GM21515 (cell line): ENCODE results near the gene SHC4.
A peak's percentile ranks its signal among the peaks of the same experiment; 100 is the strongest.

Experiments
- ATAC-seq: cut with Tn5 transposase; IDR thresholded peaks from one replicate; pipeline ENCODE4 v1.9.1; 2021; ENCODE audit not compliant: unreplicated experiment

The SHC4 gene

GRCh38 chr15:48889925-48890324 is 73.8 kb downstream of the SHC4 start:
- no peak for ATAC-seq

GRCh38 chr15:48888836-48889235 is 74.9 kb downstream of the SHC4 start:
- ATAC-seq, result no peak

DNA sequence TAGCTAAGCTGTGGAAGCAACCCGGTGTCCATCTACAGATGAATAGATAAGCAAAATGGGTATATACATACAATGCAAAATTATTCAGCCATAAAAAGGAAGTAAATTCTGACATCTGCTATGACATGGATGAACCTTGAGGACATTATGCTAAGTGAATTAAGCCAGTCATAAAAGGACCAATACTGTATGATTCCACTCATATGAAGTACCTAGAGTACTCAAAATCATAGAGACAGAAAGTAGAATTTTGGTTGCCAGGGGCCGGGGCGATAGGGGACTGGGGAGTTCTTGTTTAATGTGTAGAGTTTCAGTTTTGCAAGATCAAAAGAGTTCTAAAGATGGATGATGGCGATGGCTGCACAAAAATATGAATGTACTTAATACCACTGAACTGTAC is 75.5 kb downstream of the SHC4 start:
- ATAC-seq, result no peak

DNA sequence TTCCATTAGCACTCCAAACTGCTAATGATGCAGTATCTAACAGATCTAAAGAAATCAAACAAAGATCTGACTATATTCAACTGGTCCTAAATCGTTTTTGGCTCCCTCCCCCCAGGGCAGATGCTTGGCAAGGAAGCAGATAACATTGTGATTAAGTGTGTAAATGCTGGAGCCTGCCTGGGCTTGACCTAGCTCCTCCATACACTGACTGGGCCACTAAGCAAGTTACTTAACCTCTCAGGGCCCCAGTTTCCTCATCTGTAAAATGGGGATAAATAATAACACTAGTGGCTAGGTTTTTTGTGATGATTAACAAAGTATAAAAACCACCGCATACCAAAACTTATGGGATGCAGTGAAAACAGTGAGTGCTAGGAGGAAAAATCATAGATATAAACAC is 76.6 kb downstream of the SHC4 start:
- no peak for ATAC-seq

DNA sequence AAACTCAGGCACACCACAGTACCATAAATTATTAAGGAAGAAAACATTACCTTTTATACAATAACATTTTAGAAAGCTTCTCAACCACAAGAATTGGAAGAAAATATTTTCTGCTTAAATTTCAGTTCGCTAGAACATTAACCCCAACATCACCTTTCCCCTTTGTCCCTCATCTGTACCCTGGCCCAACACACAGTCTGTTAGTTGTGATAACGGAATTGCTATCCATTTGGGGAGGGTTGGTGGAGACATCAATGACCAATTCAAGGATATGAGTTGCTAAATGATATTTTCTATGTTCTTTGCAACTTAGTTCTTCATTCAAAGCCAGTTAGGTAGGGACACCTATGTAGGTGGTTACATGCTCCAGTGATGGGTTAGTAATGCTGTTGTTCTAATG is 80.0 kb downstream of the SHC4 start:
- ATAC-seq, result no peak

DNA sequence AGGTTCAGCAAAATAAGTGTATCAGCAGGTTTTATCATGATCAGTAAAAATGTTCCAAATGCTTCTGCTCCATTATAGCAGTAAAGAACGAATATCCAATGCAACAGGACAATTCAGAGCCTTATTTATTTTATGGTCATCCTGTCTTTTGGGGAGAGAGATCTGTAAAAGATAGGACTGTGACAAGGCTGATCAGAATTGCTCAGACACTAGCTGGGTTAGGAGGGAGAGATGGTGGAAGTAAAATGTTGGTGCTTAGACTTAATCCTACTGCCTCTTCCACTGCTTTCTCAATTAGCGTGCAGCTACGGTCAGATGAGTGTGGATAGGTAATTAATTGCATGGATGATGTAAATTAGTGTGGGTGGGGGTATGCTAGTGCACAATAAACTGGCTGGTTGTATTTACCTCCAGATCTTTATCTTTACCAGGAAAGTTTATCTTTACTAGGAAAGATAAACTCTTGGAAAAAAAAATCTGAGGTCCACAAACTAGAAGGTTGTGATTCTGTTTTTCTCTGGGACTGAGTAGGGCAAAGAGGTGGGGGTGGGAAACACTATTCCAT is 83.6 kb downstream of the SHC4 start:
- no peak for ATAC-seq

GRCh38 chr15:48877630-48878595 is 85.8 kb downstream of the SHC4 start, which contains the start of gene EID1:
Gene EID1, plus strand, starts transcription at chr15:48878134. Its CDS starts 43 bp downstream, at chr15:48878177.
- ATAC-seq, result peak; percentile 96

DNA sequence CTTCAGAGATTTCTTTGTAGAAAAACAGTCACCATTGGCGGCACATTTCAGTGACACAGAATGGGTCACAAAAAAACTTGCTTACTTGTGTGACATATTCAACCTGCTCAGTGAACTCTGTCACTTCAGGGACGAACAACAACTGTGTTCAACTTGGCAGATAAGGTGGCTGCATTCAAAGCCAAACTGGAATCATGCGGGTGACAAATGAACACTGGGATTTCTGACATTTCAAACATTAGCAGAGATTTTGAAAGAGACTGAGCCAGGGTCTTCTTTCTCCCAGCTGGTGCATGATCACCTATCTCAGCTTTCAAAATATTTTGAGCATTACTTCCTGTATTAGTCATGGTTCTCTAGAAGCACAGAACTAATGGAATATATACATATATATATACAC is 87.7 kb downstream of the SHC4 start:
- no peak for ATAC-seq

DNA sequence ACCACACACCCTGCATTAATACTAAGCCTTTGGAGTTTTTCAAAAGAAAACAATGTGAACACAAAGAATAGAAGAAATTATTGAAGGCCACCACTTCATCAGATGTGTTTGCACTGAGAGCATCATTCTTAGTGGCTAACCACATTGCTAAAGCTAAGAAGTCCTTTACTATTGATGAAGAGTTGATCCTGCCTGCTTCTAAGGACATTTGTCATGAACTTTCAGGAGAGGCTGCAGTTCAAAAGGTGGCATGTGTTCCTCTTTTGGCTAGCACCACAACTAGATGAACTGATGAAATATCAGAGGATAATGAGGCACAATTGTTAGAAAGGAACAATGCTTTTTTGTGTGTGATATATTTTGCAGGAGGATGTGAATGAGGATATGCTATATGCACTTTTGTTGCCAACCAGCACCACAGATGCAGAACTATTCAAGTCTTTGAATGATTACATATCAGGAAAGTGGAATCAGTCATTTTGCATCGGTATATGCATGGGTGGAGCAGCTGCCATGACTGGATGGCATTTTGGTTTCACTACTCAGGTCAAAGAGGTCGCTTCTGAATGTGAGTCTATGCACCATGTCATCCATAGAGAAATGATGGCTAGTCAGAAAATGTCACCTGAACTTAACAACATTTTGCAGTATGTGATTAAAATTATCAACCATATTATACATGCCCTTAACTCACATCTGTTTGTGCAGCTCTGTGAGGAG is 88.3 kb downstream of the SHC4 start:
- ATAC-seq, result no peak

DNA sequence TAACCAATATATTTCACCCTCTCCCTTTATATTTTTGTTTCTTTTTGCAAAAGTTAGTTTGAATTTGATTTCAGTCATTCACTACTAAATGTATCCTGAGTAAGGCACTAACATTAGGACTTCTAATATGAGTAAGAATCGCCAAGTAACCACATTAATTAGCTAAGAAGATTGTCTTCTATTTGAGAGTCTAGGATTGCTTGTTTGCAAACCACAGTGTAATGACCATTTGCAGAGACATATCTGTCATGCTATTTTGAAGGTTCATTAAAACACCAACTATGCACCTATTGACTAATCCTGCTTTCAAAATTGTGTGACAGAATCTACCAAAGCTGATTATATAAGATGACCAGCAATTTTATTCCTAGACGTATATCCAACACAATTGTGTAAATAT is 91.1 kb downstream of the SHC4 start:
- ATAC-seq, result no peak

DNA sequence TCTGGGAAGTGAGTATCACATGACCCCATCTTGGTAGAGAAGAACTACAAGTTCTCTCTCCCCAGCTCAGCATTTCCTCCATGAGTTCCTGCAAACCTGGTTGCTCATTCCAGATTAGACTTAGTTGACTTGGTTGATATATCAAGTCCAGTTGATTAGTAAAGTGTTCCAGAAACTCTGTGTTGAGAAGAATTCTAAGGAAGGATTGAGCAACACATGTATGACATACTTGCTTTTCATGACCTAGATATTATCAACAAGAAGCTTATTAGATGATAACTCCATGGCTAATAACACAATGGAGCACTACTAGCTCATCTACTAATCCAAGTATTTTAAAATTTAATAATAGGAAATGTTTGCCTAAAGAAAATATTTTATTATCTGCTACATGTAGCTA is 92.2 kb downstream of the SHC4 start:
- no peak for ATAC-seq

DNA sequence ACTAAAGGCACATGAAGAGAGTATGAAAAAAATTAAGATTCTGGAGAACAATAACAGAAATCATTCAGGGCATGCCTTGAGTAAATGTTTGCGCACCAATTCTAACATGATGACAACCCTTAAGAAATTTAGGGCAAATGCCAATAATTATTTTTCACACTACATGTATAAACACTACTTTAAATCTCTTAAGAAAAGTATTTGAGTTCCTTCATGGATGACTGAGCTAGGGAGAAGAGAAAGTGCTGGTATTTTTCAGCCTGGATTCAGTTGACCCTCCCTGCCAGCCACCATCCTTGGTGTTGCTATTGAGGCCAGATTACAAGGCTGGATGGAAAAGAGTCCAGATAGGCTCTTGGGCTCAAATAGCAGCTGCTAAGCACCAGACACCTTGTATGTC is 93.8 kb downstream of the SHC4 start:
- no peak for ATAC-seq

- ATAC-seq, result no peak
Observed at GRCh38 chr15:48868536-48868935, 95.2 kb downstream of the SHC4 start.

GRCh38 chr15:48868023-48868422 is 95.7 kb downstream of the SHC4 start:
- ATAC-seq, result no peak

- no peak for ATAC-seq
Observed at GRCh38 chr15:48866141-48866563, 97.6 kb downstream of the SHC4 start.

DNA sequence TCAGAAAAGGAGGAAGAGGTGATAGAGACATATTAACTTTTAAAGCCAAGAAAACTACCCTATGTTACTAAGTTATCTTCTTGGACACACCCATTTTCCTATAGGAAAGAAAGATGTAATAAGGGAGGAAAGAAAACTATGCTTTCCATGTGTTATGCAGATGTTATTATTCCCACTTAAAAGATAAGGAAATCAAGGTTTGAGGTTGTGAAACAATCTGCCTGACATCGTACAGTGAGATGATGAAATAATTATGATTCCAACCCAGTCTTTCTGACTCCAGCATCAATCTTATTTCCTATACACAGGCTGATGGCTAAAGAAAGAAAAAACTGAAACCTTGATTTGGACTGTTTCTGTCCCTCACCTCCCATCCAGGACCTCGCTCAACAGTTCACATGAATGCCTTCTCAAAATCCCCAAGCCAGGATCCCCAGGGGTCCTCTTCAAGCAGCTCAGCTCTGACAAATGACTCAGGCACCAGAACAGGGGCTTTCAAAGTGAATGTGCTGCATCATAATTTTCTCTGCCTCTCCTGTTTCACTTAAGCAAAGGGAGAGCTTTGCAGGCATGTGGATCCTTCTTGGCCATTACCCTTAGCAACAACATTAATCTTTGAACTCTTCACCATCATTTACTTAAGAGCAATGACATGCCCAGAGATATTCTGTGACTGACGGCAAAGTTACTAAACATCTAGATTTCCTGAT is 98.2 kb downstream of the SHC4 start:
- no peak for ATAC-seq

- ATAC-seq, result no peak
Observed at GRCh38 chr15:48862705-48863104, 101.0 kb downstream of the SHC4 start.

- peak; percentile 66 for ATAC-seq
Observed at GRCh38 chr15:48861813-48862431, 101.8 kb downstream of the SHC4 start.

GRCh38 chr15:48859426-48859825 is 104.3 kb downstream of the SHC4 start:
- no peak for ATAC-seq

- ATAC-seq, result no peak
Observed at GRCh38 chr15:48858401-48858800, 105.3 kb downstream of the SHC4 start.

GRCh38 chr15:48856942-48857341 is 106.8 kb downstream of the SHC4 start:
- no peak for ATAC-seq
